HG02852 (cell line): ENCODE measurements around the gene WEE2.

ENCODE experiments used
- ATAC-seq: cut with Tn5 transposase; IDR thresholded peaks from one replicate; pipeline ENCODE4 v1.9.1; 2021; ENCODE audit warnings: mild to moderate bottlenecking, moderate library complexity; ENCODE audit not compliant: unreplicated experiment

Gene WEE2

GRCh38 chr7:141708351-141708750 is at the start of gene WEE2:
WEE2 (plus strand) TSS chr7:141708353; CDS start chr7:141708759, 406 bp downstream.
- no peak for ATAC-seq

- ATAC-seq = no peak
Observed at GRCh38 chr7:141659501-141659900, 48.7 kb upstream of the WEE2 start.

GRCh38 chr7:141660259-141660658 is 47.9 kb upstream of the WEE2 start:
- no peak for ATAC-seq

GRCh38 chr7:141663081-141663849 is 44.9 kb upstream of the WEE2 start:
- no peak for ATAC-seq

GRCh38 chr7:141664450-141664849 is 43.7 kb upstream of the WEE2 start:
- no peak for ATAC-seq

GRCh38 chr7:141665208-141666035 is 42.7 kb upstream of the WEE2 start:
- no peak for ATAC-seq

GRCh38 chr7:141666071-141666470 is 42.1 kb upstream of the WEE2 start:
- no peak for ATAC-seq

GRCh38 chr7:141668853-141669252 is 39.3 kb upstream of the WEE2 start:
- ATAC-seq = no peak

- ATAC-seq = no peak
Observed at GRCh38 chr7:141671705-141672496, 36.3 kb upstream of the WEE2 start.

- no peak for ATAC-seq
Observed at GRCh38 chr7:141673346-141673745, 34.8 kb upstream of the WEE2 start.

GRCh38 chr7:141674171-141674671 is 33.9 kb upstream of the WEE2 start:
- no peak for ATAC-seq

GRCh38 chr7:141674702-141675101 is 33.5 kb upstream of the WEE2 start:
- no peak for ATAC-seq

- no peak for ATAC-seq
Observed at GRCh38 chr7:141675436-141676215, 32.5 kb upstream of the WEE2 start.

GRCh38 chr7:141676618-141677017 is 31.5 kb upstream of the WEE2 start:
- no peak for ATAC-seq

GRCh38 chr7:141679014-141679413 is 29.1 kb upstream of the WEE2 start:
- ATAC-seq = peak; percentile 88

GRCh38 chr7:141685285-141686023 is 22.7 kb upstream of the WEE2 start:
- no peak for ATAC-seq

- ATAC-seq = no peak
Observed at GRCh38 chr7:141686074-141686473, 22.1 kb upstream of the WEE2 start.

GRCh38 chr7:141686670-141687069 is 21.5 kb upstream of the WEE2 start:
- no peak for ATAC-seq

- no peak for ATAC-seq
Observed at GRCh38 chr7:141688043-141688442, 20.1 kb upstream of the WEE2 start.
